BJ (cell line): ENCODE data around the gene CKB. TPM values are rescaled to one million over a fixed set of nuclear protein-coding genes. Genes with fewer than 3 reads are reported as not detected.
"Not testable (repeated sequence)": the region's sequence is repeated elsewhere in the genome, so short reads cannot be mapped to it uniquely, and the experiment has no call there.

Source experiments
- CTCF ChIA-PET: fragments of 350-600 bp; formaldehyde crosslinking; extraction: SDS; loops from one replicate; lab custom pipeline; 2021; ENCODE audit warnings: antibody characterized with exemption, inconsistent platforms; lab: Yijun Ruan, JAX
- POLR2A ChIA-PET: fragments of 300-600 bp; sonication (Branson Sonifier 250); formaldehyde crosslinking; extraction: SDS; loops from one replicate; lab custom pipeline; 2021; ENCODE audit warnings: antibody characterized with exemption; lab: Charles Lee
- DNase-seq: peaks from one replicate; pipeline ENCODE4 v3.0.0-alpha.2; 2011; ENCODE audit warnings: low read depth
- H3K27me3 ChIP-seq: 2 replicates; pipeline ENCODE4 v1.6.0; 2011; ENCODE audit warnings: low read length; ENCODE audit not compliant: control insufficient read depth, insufficient read depth
- H3K36me3 ChIP-seq: 2 replicates; pipeline ENCODE4 v1.5.1; 2011; ENCODE audit warnings: low read length; ENCODE audit not compliant: control insufficient read depth, insufficient read depth
- H3K4me3 ChIP-seq: 2 replicates; pipeline ENCODE4 v1.5.1; 2011; ENCODE audit warnings: low read depth, mild to moderate bottlenecking, control low read depth, low read length
- CTCF ChIP-seq: IDR thresholded peaks from 2 replicates; pipeline ENCODE4 v1.5.1; 2011; ENCODE audit warnings: low read depth, mild to moderate bottlenecking, control low read depth, inconsistent platforms, low read length, moderate library complexity; ENCODE audit not compliant: insufficient read depth
- polyA plus RNA-seq: library from polyadenylated mRNA; depleted of rRNA; stranded (reverse); fragments of >200 nt; gene quantifications from 2 replicates; pipeline ENCODE4 v1.2.3, GENCODE V29; 2011

Gene CKB
- polyA plus RNA-seq, 1 experiment = 74.7 TPM

- peak overlapping the region; percentile 57 for H3K4me3 ChIP-seq
- ChIA-PET CTCF (interaction anchor here (1.5 to 3.0 kb wide), 6 partner anchors 7 to 28 kb away, joined by 6 to 18 read pairs (median 10); no protein-coding TSS in a partner anchor), POLR2A (interaction anchor here (0.7 kb wide), 1 partner anchor 9 kb away, joined by 3 read pairs; no protein-coding TSS in a partner anchor)
- no peak for DNase-seq
- no peak for TF ChIP-seq CTCF
- peaks cover 1% of the 10 kb centered on the region; the same call in 1 of the 2 replicates for H3K27me3 ChIP-seq
- H3K36me3 ChIP-seq = peaks cover 1% of the 10 kb centered on the region
Observed at GRCh38 chr14:103528146-103528586, 5.5 kb upstream of the CKB start.

GRCh38 chr14:103527408-103528145 is 4.9 kb upstream of the CKB start:
- ChIA-PET POLR2A (interaction anchor here (0.5 to 0.7 kb wide), 2 partner anchors 9 to 491 kb away, joined by 3 read pairs; no protein-coding TSS in a partner anchor), CTCF (interaction anchor here (1.5 to 2.8 kb wide), 5 partner anchors 9 to 28 kb away, joined by 6 to 18 read pairs (median 9); no protein-coding TSS in a partner anchor)
- H3K27me3 ChIP-seq = peaks cover 1% of the 10 kb centered on the region; the same call in 1 of the 2 replicates
- H3K4me3 ChIP-seq = peak overlapping the region; percentile 57; the same call in 1 of the 2 replicates
- TF ChIP-seq CTCF = no peak
- peaks cover 1% of the 10 kb centered on the region; the same call in 1 of the 2 replicates for H3K36me3 ChIP-seq
- no peak for DNase-seq

- TF ChIP-seq CTCF = no peak
- POLR2A ChIA-PET = no interaction called here
- peaks cover 1% of the 10 kb centered on the region; the same call in 1 of the 2 replicates for H3K36me3 ChIP-seq
- no peak overlapping the region for H3K4me3 ChIP-seq
- peaks cover 1% of the 10 kb centered on the region; the same call in 1 of the 2 replicates for H3K27me3 ChIP-seq
- CTCF ChIA-PET = interaction anchor here (2.1 to 2.8 kb wide), 4 partner anchors 8 to 27 kb away, joined by 8 to 18 read pairs (median 10); no protein-coding TSS in a partner anchor
- no peak for DNase-seq
Observed at GRCh38 chr14:103526914-103527248, 4.3 kb upstream of the CKB start.

- POLR2A ChIA-PET = no interaction called here
Observed at GRCh38 chr14:103526247-103526913, 3.8 kb upstream of the CKB start.

GRCh38 chr14:103525430-103526246 is 3.0 kb upstream of the CKB start:
- H3K27me3 ChIP-seq, DNase-seq, CTCF ChIA-PET, H3K36me3 ChIP-seq, POLR2A ChIA-PET, H3K4me3 ChIP-seq: not testable (repeated sequence)

More at GRCh38 chr14:103526247-103526913, 3.8 kb upstream of the CKB start:
- Histone ChIP-seq H3K27me3 (peaks cover 1% of the 10 kb centered on the region; the same call in 1 of the 2 replicates), H3K4me3 (no peak overlapping the region), H3K36me3 (peaks cover 1% of the 10 kb centered on the region; the same call in 1 of the 2 replicates)
- no peak for TF ChIP-seq CTCF
- no peak for DNase-seq
- CTCF ChIA-PET = interaction anchor here (2.1 to 2.8 kb wide), 4 partner anchors 8 to 26 kb away, joined by 8 to 18 read pairs (median 10); no protein-coding TSS in a partner anchor
